Measurements from ENCODE around the gene CELF1.

Gene CELF1

GRCh38 chr11:47480762-47481161 is 72.2 kb downstream of the CELF1 start:
- Histone ChIP-seq H3K9ac (ENCODE audit: insufficient read length, low read depth) (no peak overlapping the region), H3K9me3 (ENCODE audit: insufficient read depth, low read length) (no peaks in the 10 kb centered on the region), H3K4me3 (ENCODE audit: insufficient read length, low read depth) (no peak overlapping the region), H3K36me3 (ENCODE audit: insufficient read depth, insufficient read length, low read length) (peaks cover 94% of the 10 kb centered on the region), H3K27me3 (ENCODE audit: insufficient read depth, insufficient read length) (no peaks in the 10 kb centered on the region), H3K4me1 (ENCODE audit: insufficient read depth, insufficient read length) (no peaks in the 10 kb centered on the region)
- no peak for TF ChIP-seq YY1 (IDR thresholded peaks at IDR 0.05; ENCODE audit: insufficient read depth, insufficient read length)
- TF ChIP-seq ZNF274 (IDR thresholded peaks at IDR 0.05; ENCODE audit: low read depth, low read length), result no peak
- TF ChIP-seq SUZ12 (IDR thresholded peaks at IDR 0.05; ENCODE audit: extremely low read depth, insufficient read depth, insufficient read length), result no peak
- DNase-seq (ENCODE audit: low read depth, low spot score), result no peak

- no peaks in the 10 kb centered on the region for H3K27me3 ChIP-seq (ENCODE audit: insufficient read depth, insufficient read length)
- H3K9ac ChIP-seq (ENCODE audit: insufficient read length, low read depth), result no peak overlapping the region
- H3K4me1 ChIP-seq (ENCODE audit: insufficient read depth, insufficient read length), result no peaks in the 10 kb centered on the region
- H3K9me3 ChIP-seq (ENCODE audit: insufficient read depth, low read length), result no peaks in the 10 kb centered on the region
- TF ChIP-seq SUZ12 (IDR thresholded peaks at IDR 0.05; ENCODE audit: extremely low read depth, insufficient read depth, insufficient read length) (no peak), ZNF274 (IDR thresholded peaks at IDR 0.05; ENCODE audit: low read depth, low read length) (no peak), YY1 (IDR thresholded peaks at IDR 0.05; ENCODE audit: insufficient read depth, insufficient read length) (no peak)
- H3K36me3 ChIP-seq (ENCODE audit: insufficient read depth, insufficient read length, low read length), result peaks cover 95% of the 10 kb centered on the region
- DNase-seq (ENCODE audit: low read depth, low spot score), result no peak
- no peak overlapping the region for H3K4me3 ChIP-seq (ENCODE audit: insufficient read length, low read depth)
Observed at GRCh38 chr11:47478651-47479329, 74.1 kb downstream of the CELF1 start.

- TF ChIP-seq YY1 (IDR thresholded peaks at IDR 0.05; ENCODE audit: insufficient read depth, insufficient read length), result no peak
- TF ChIP-seq SUZ12 (IDR thresholded peaks at IDR 0.05; ENCODE audit: extremely low read depth, insufficient read depth, insufficient read length), result no peak
- TF ChIP-seq ZNF274 (IDR thresholded peaks at IDR 0.05; ENCODE audit: low read depth, low read length), result no peak
- Histone ChIP-seq H3K9ac (ENCODE audit: insufficient read length, low read depth) (no peak overlapping the region), H3K27me3 (ENCODE audit: insufficient read depth, insufficient read length) (no peaks in the 10 kb centered on the region), H3K36me3 (ENCODE audit: insufficient read depth, insufficient read length, low read length) (peaks cover 96% of the 10 kb centered on the region), H3K9me3 (ENCODE audit: insufficient read depth, low read length) (no peaks in the 10 kb centered on the region), H3K4me3 (ENCODE audit: insufficient read length, low read depth) (no peak overlapping the region), H3K4me1 (ENCODE audit: insufficient read depth, insufficient read length) (no peaks in the 10 kb centered on the region)
- DNase-seq (ENCODE audit: low read depth, low spot score), result no peak
Observed at GRCh38 chr11:47477753-47478152, 75.2 kb downstream of the CELF1 start.

GRCh38 chr11:47477323-47477722 is 75.6 kb downstream of the CELF1 start:
- Histone ChIP-seq H3K9me3 (ENCODE audit: insufficient read depth, low read length) (no peaks in the 10 kb centered on the region), H3K36me3 (ENCODE audit: insufficient read depth, insufficient read length, low read length) (peaks cover 96% of the 10 kb centered on the region), H3K9ac (ENCODE audit: insufficient read length, low read depth) (no peak overlapping the region), H3K4me1 (ENCODE audit: insufficient read depth, insufficient read length) (peaks cover 2% of the 10 kb centered on the region), H3K4me3 (ENCODE audit: insufficient read length, low read depth) (no peak overlapping the region), H3K27me3 (ENCODE audit: insufficient read depth, insufficient read length) (no peaks in the 10 kb centered on the region)
- TF ChIP-seq YY1 (IDR thresholded peaks at IDR 0.05; ENCODE audit: insufficient read depth, insufficient read length), result no peak
- no peak for TF ChIP-seq SUZ12 (IDR thresholded peaks at IDR 0.05; ENCODE audit: extremely low read depth, insufficient read depth, insufficient read length)
- no peak for TF ChIP-seq ZNF274 (IDR thresholded peaks at IDR 0.05; ENCODE audit: low read depth, low read length)
- no peak for DNase-seq (ENCODE audit: low read depth, low spot score)

GRCh38 chr11:47470671-47471070 is 82.3 kb downstream of the CELF1 start:
- H3K9ac ChIP-seq (ENCODE audit: insufficient read length, low read depth), result no peak overlapping the region
- no peak overlapping the region for H3K4me3 ChIP-seq (ENCODE audit: insufficient read length, low read depth)
- no peaks in the 10 kb centered on the region for H3K9me3 ChIP-seq (ENCODE audit: insufficient read depth, low read length)
- H3K4me1 ChIP-seq (ENCODE audit: insufficient read depth, insufficient read length), result peaks cover 38% of the 10 kb centered on the region
- TF ChIP-seq YY1 (IDR thresholded peaks at IDR 0.05; ENCODE audit: insufficient read depth, insufficient read length), result no peak
- TF ChIP-seq ZNF274 (IDR thresholded peaks at IDR 0.05; ENCODE audit: low read depth, low read length), result no peak
- TF ChIP-seq SUZ12 (IDR thresholded peaks at IDR 0.05; ENCODE audit: extremely low read depth, insufficient read depth, insufficient read length), result no peak
- H3K36me3 ChIP-seq (ENCODE audit: insufficient read depth, insufficient read length, low read length), result peaks cover 82% of the 10 kb centered on the region
- H3K27me3 ChIP-seq (ENCODE audit: insufficient read depth, insufficient read length), result no peaks in the 10 kb centered on the region
- DNase-seq (ENCODE audit: low read depth, low spot score), result no peak

- no peaks in the 10 kb centered on the region for H3K27me3 ChIP-seq (ENCODE audit: insufficient read depth, insufficient read length)
- H3K4me3 ChIP-seq (ENCODE audit: insufficient read length, low read depth), result no peak overlapping the region
- H3K9me3 ChIP-seq (ENCODE audit: insufficient read depth, low read length), result no peaks in the 10 kb centered on the region
- DNase-seq (ENCODE audit: low read depth, low spot score), result no peak
- peaks cover 39% of the 10 kb centered on the region for H3K4me1 ChIP-seq (ENCODE audit: insufficient read depth, insufficient read length)
- TF ChIP-seq SUZ12 (IDR thresholded peaks at IDR 0.05; ENCODE audit: extremely low read depth, insufficient read depth, insufficient read length), result no peak
- no peak overlapping the region for H3K9ac ChIP-seq (ENCODE audit: insufficient read length, low read depth)
- peaks cover 80% of the 10 kb centered on the region for H3K36me3 ChIP-seq (ENCODE audit: insufficient read depth, insufficient read length, low read length)
Observed at GRCh38 chr11:47469361-47470179, 83.4 kb downstream of the CELF1 start.

- TF ChIP-seq SUZ12 (IDR thresholded peaks at IDR 0.05; ENCODE audit: extremely low read depth, insufficient read depth, insufficient read length) (no peak), ZNF274 (IDR thresholded peaks at IDR 0.05; ENCODE audit: low read depth, low read length) (no peak), YY1 (IDR thresholded peaks at IDR 0.05; ENCODE audit: insufficient read depth, insufficient read length) (no peak)
- Histone ChIP-seq H3K27me3 (ENCODE audit: insufficient read depth, insufficient read length) (no peaks in the 10 kb centered on the region), H3K9me3 (ENCODE audit: insufficient read depth, low read length) (no peaks in the 10 kb centered on the region), H3K4me1 (ENCODE audit: insufficient read depth, insufficient read length) (peaks cover 42% of the 10 kb centered on the region), H3K9ac (ENCODE audit: insufficient read length, low read depth) (no peak overlapping the region), H3K4me3 (ENCODE audit: insufficient read length, low read depth) (no peak overlapping the region), H3K36me3 (ENCODE audit: insufficient read depth, insufficient read length, low read length) (peaks cover 80% of the 10 kb centered on the region)
- DNase-seq (ENCODE audit: low read depth, low spot score), result no peak
Observed at GRCh38 chr11:47468598-47469214, 84.2 kb downstream of the CELF1 start.

Data from NT2/D1 (cell line).